Hematopoietic multipotent progenitor cell treated with erythropoietin and hydrocortisone succinate and interleukin-3 and kit ligand, for 17 days (in vitro differentiated cells): ENCODE data around the gene ESYT1.

ENCODE experiments used
- DNase-seq: peaks from one replicate; pipeline ENCODE4 v3.0.0-alpha.2; 2015; ENCODE audit warnings: low spot score

ESYT1 gene

DNA sequence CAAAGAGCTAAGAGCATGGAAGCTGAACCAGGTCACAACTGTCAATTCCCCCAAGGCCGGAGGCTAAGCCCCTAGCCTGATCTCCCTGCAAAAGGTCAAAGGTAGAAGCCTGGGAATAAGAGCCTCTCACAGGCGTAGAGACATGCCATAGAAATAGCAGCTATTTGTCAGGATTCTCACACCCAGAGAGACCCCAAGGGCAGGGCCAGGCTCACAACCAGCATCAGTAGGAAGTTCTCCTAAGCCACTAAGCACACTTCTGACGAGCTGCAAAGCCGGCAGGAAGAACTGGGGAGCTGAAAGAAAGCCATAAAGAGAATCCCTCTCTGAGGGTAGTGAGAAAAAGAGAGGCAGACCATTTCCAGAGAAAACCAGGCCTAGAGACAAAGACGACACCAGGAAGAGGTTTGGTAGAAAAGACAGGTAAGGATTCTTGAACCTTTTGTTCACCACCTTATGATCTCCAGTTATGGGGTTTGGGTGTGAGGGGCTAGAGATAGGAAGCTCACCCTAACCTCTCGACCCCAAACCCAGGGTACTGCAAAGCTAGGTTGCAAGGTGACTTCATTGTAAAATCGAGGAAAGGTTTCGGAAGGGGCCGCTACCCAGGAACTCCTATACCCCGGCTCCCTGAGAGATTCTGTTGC, 60.2 kb downstream of the ESYT1 start:
- peak; percentile 24 for DNase-seq

DNA sequence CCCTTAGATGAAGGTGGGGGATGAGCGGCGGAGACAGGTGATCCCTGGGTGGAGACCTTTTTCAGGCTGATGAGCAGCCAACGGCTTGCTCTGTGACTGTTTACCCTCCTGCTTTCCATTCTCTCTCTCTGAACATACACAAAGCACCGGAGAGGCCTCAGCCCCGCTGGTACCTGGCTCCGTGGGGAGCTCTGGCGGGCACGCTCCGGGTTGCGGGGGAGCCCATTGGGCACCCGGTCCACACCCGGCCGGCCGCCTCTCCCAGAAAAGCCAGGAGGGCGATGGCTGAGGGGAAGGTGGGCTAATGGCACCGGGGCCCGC, 60.7 kb downstream of the ESYT1 start:
- DNase-seq, result peak; percentile 32

DNA sequence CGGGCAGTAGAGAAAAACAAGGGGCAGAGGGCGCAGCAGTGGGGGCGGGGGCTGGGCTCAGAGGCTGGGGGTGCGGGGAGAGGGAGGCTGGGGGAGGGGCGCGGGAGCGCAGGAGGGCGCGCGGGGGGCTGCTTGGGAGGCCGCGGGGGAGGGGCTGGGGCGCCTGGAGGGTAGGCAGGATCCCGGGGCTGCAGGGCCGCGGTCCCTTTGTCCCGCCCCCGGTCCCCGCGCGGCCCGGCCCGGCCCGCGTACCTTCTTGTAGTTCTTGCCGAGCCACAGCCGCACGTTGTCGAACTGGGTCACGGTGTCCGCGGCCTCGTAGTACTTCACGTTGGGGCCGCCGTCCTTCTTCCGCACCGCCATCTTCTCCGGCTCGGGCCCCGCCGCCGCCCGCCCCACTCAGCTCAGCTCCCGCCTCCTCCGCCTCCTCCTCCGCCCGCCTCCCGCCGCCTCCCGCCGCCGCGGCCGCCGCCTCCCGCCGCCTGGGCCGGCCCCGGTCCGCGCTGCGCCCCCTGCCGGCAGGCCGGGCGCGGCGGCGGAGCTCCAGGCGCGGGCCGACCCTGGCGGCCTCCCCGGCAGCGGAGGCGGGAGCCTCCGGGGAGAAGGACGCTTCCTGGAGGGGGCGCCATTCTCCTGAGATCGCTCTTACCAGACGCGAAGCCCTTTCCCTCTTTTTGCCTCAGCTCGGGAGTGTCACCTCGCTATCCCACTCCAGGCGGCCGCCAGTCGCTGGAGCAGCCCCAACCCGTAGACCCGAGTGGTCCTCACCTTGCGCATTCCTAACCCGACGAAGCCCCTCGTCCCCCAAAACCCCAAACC, 61.2 kb downstream of the ESYT1 start, which contains the start of gene SMARCC2:
Gene SMARCC2 (minus strand): TSS at position 385 of the 819 bp plus-strand sequence. CDS start 22 bp downstream, at position 363.
- DNase-seq, result peak; percentile 94

DNA sequence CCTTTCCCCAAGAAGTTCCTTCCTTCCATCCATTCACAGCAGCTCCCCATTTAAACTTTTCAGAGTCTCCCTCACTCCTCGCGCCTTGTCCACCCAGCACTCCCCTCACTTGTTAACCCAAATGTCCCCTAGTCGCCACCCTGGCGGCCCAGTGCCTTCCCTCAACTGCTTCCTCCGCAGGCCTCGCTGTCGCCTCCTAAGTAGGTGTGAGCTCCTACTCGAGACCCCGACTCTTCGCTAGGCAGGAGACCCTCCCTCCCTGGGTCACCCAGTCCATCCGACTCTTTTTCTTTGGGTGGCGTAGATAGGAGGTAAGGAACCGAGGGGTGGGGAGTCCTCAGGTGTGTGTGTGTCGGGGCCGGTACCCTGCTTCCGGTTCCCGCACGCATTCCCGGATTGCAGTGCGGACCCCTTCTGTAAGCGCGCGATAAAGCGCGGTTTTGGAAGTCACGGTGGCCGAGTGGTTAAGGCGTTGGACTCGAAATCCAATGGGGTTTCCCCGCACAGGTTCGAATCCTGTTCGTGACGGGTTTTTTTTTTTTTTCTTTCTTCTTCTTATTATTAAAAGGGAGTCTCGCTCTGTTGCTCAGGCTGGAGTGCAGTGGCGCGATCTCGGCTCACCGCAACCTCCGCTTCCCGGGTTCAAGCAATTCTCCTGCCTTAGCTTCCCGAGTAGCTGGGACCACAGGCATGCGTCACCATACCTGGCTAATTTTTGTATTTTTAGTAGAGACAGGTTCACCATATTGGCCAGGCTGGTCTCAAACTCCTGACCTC, 62.0 kb downstream of the ESYT1 start:
- DNase-seq, result peak; percentile 54

DNA sequence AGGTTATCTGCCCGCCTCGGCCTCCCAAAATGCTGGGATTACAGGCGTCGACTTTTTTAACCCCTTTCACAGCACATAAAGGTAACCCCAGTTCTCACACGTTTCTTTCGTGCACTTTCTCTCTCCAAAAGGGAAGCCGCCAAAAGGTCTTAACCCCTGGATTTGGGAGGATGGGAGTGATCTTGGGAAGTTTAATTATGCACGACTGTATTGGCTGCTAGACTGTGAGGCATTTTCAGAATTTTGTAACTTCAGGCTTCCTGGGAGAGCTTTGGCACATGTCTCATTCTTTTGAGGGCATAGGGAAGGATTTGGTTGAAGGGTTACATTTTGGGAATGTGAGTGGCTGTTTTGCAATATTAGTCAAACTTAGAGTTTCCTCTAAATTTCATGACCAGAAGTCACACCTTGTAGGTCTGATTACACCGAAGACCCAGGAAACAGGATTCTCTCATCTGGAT, 62.7 kb downstream of the ESYT1 start:
- DNase-seq, result no peak

DNA sequence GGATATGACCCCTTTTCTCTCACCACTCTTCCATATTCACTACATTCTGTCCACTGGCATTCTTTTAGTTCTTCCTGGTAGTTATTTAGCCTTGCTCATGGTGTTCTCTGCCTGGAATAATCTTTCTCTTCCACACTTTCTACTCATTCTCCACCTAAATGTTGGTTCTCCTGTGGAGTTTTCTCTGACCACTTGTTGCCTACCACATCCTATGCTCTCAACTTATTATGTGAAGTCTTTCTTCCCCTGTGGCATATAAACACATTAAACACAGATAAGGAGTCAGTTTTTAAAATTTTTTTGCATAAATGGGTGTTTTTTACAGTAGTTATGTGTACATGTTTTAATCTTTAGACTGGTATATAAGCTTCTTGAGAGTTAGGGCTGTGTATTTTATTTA, 64.5 kb downstream of the ESYT1 start:
- DNase-seq, result no peak

DNA sequence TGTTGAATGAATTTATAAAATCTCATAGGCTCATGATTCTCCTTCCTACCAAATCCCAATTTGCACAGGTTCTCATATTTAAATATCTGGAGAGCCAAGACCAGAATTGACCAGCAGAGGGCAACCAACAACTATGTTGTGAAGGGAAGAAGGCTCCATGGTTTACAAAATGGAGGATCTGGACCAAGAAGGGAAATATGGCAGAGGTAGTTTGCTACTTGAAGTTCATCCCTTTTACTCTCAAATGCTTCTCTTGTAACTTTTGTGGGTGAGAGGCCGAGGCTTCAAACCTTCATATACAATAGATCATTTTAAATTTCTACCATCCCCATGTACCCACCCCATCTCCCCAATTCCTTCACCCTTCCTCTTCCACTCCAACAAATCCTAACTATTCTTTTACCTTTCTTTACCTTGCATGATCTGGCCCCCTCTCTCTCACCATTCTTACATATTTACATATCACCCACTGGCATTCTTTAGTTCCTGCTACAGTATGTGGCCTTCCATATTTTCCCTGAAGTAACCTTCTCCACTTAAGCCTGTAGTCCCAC, 65.0 kb downstream of the ESYT1 start:
- peak; percentile 93 for DNase-seq
